Liver (tissue), 9 donors: ENCODE results near the gene EMID1. TPM values are rescaled to one million over a fixed set of nuclear protein-coding genes. Genes with fewer than 3 reads are reported as not detected.
A peak's percentile ranks its signal among the peaks of the same experiment; 100 is the strongest.

Experiments used
- DNase-seq: peaks from one replicate; pipeline ENCODE4 v3.0.0-alpha.2; 2017; ENCODE audit warnings: low spot score
- H3K27ac ChIP-seq, 2 donors: one replicate each; pipeline ENCODE4 v1.7.0; 2013; ENCODE audit warnings: inconsistent platforms in 2 of 2, low read length in 2 of 2, control low read depth in 1 of 2, low read depth in 1 of 2, mild to moderate bottlenecking in 1 of 2
- H3K27me3 ChIP-seq, 4 donors: one replicate each; pipeline versions ENCODE4 v1.6.1 to v1.7.0; 2013; ENCODE audit warnings: low read length in 3 of 4, inconsistent platforms in 1 of 4, mild to moderate bottlenecking in 1 of 4, moderate library complexity in 1 of 4; ENCODE audit not compliant: control insufficient read depth in 4 of 4, insufficient read depth in 4 of 4
- H3K36me3 ChIP-seq, 4 donors: one replicate each; pipeline versions ENCODE4 v1.6.1 to v1.7.0; 2013; ENCODE audit warnings: low read length in 3 of 4, mild to moderate bottlenecking in 3 of 4, low read depth in 1 of 4, moderate library complexity in 1 of 4; ENCODE audit not compliant: control insufficient read depth in 4 of 4, insufficient read depth in 3 of 4
- H3K4me1 ChIP-seq, 4 donors: one replicate each; pipeline versions ENCODE4 v1.6.1 to v1.7.0; 2013; ENCODE audit warnings: low read length in 3 of 4, mild to moderate bottlenecking in 3 of 4, moderate library complexity in 1 of 4; ENCODE audit not compliant: control insufficient read depth in 4 of 4, insufficient read depth in 4 of 4
- H3K4me3 ChIP-seq, 3 donors: one replicate each; pipeline versions ENCODE4 v1.6.1 to v1.7.0; 2013; ENCODE audit warnings: low read length in 3 of 3, control low read depth in 1 of 3, low read depth in 1 of 3, mild to moderate bottlenecking in 1 of 3
- H3K9ac ChIP-seq, 2 donors: one replicate each; pipeline ENCODE4 v1.7.0; 2013; ENCODE audit warnings: low read length in 2 of 2, mild to moderate bottlenecking in 2 of 2, moderate library complexity in 2 of 2, control low read depth in 1 of 2, low read depth in 1 of 2
- H3K9me3 ChIP-seq, 4 donors: one replicate each; pipeline versions ENCODE4 v1.6.1 to v1.7.0; 2013; ENCODE audit warnings: low read length in 3 of 4; ENCODE audit not compliant: control insufficient read depth in 4 of 4
- ATF3 ChIP-seq: IDR thresholded peaks from 2 replicates; pipeline ENCODE4 v1.6.1; 2016; ENCODE audit warnings: antibody characterized with exemption
- EGR1 ChIP-seq, 2 donors: IDR thresholded peaks; 2 replicates each; pipeline ENCODE4 v1.6.1; 2016 to 2018; ENCODE audit warnings: antibody characterized with exemption in 2 of 2, low read depth in 2 of 2
- FOXA1 ChIP-seq: IDR thresholded peaks from 2 replicates; pipeline ENCODE4 v1.6.1; 2016; ENCODE audit warnings: antibody characterized with exemption
- FOXA2 ChIP-seq: IDR thresholded peaks from 2 replicates; pipeline ENCODE4 v1.6.1; 2016; ENCODE audit warnings: antibody characterized with exemption
- GABPA ChIP-seq, 2 donors: IDR thresholded peaks in 1 of 2; conservative IDR thresholded peaks in 1 of 2; 2 replicates each; pipeline ENCODE4 v1.6.1; 2016; ENCODE audit warnings: antibody characterized with exemption in 2 of 2, mild to moderate bottlenecking in 1 of 2, moderate library complexity in 1 of 2
- HNF4A ChIP-seq, 2 donors: conservative IDR thresholded peaks; 2 replicates each; pipeline ENCODE4 v1.6.1; 2016; ENCODE audit warnings: antibody characterized with exemption in 2 of 2, mild to moderate bottlenecking in 2 of 2
- HNF4G ChIP-seq: IDR thresholded peaks from 2 replicates; pipeline ENCODE4 v1.6.1; 2016; ENCODE audit warnings: antibody characterized with exemption
- JUND ChIP-seq, 2 donors: IDR thresholded peaks; 2 replicates each; pipeline ENCODE4 v1.6.1; 2016; ENCODE audit warnings: antibody characterized with exemption in 2 of 2
- MAX ChIP-seq: IDR thresholded peaks from 2 replicates; pipeline ENCODE4 v1.6.1; 2016; ENCODE audit warnings: antibody characterized with exemption
- NR2F2 ChIP-seq: IDR thresholded peaks from 2 replicates; pipeline ENCODE4 v1.6.1; 2016; ENCODE audit warnings: antibody characterized with exemption
- RAD21 ChIP-seq, 2 donors: IDR thresholded peaks; 2 replicates each; pipeline ENCODE4 v1.6.1; 2016; ENCODE audit warnings: antibody characterized with exemption in 2 of 2, mild to moderate bottlenecking in 2 of 2
- REST ChIP-seq: IDR thresholded peaks from 2 replicates; pipeline ENCODE4 v1.6.1; 2016; ENCODE audit warnings: antibody characterized with exemption, mild to moderate bottlenecking
- RXRA ChIP-seq, 2 donors: IDR thresholded peaks; 2 replicates each; pipeline ENCODE4 v1.6.1; 2017 to 2018; ENCODE audit warnings: antibody characterized with exemption in 2 of 2, mild to moderate bottlenecking in 1 of 2
- SP1 ChIP-seq: IDR thresholded peaks from 2 replicates; pipeline ENCODE4 v1.6.1; 2018; ENCODE audit warnings: antibody characterized with exemption, mild to moderate bottlenecking
- TAF1 ChIP-seq: conservative IDR thresholded peaks from 2 replicates; pipeline ENCODE4 v1.6.1; 2016; ENCODE audit warnings: antibody characterized with exemption, mild to moderate bottlenecking
- YY1 ChIP-seq: IDR thresholded peaks from 2 replicates; pipeline ENCODE4 v1.6.1; 2016; ENCODE audit warnings: antibody characterized with exemption, mild to moderate bottlenecking
- ZBTB33 ChIP-seq: IDR thresholded peaks from 2 replicates; pipeline ENCODE4 v1.6.1; 2016; ENCODE audit warnings: antibody characterized with exemption
- WGBS: extraction: QIAGEN DNeasy Blood & Tissue Kit; methylation state at CpG from one replicate; pipeline ENCODE4 v1.1.7; 2013; 5-methylcytosine and 5-hydroxymethylcytosine counted together
- polyA plus RNA-seq, 2 donors: library from polyadenylated mRNA; stranded (reverse) in 1 of 2; unstranded in 1 of 2; fragments of 200-250 nt in 1 of 2; fragments of >200 nt in 1 of 2; fragmentation: Nextera tagmentation in 1 of 2; extraction: Ambion mirVana in 1 of 2; gene quantifications; one replicate each; pipeline versions ENCODE4 v1.2.1 to v1.2.3, GENCODE V29; 2013 to 2015
- total RNA-seq, 2 donors: library from RNA; depleted of rRNA; stranded (reverse); fragments of >200 nt; gene quantifications; one replicate each; pipeline ENCODE4 v1.2.3, GENCODE V29; 2014
- donor health status: healthy.
- donor health status: healthy.
- donor health status: healthy.
- donor health status: healthy.
- donor health status: healthy.

Gene EMID1
- total and polyA plus RNA-seq, 4 donors: 0.89 to 8.9 (median 2.1) TPM

GRCh38 chr22:29307596-29308147 is 102.0 kb downstream of the EMID1 start:
- H3K27me3 ChIP-seq: no peaks in the 10 kb centered on the region
- no peak for DNase-seq
- peaks cover 19 to 55% (median 28%) of the 10 kb centered on the region in 4 donors for H3K4me1 ChIP-seq
- no peaks in the 10 kb centered on the region for H3K9me3 ChIP-seq
- no peaks in the 10 kb centered on the region for H3K36me3 ChIP-seq
- H3K9ac ChIP-seq: peak overlapping the region in 1 of 2 donors; percentile 68
- TF ChIP-seq HNF4A (conservative IDR thresholded peaks at IDR 0.05): no peak
- TF ChIP-seq ATF3: no peak
- no peak for TF ChIP-seq REST
- TF ChIP-seq NR2F2: no peak
- TF ChIP-seq RAD21 (IDR thresholded peaks at IDR 0.05): no peak
- no peak for TF ChIP-seq SP1
- no peak for TF ChIP-seq ZBTB33
- TF ChIP-seq HNF4G: no peak
- TF ChIP-seq EGR1 (IDR thresholded peaks at IDR 0.05; ENCODE audit: low read depth in 2 of 2): no peak
- TF ChIP-seq JUND (IDR thresholded peaks at IDR 0.05): no peak
- no peak for TF ChIP-seq FOXA1
- no peak for TF ChIP-seq YY1
- no peak for TF ChIP-seq FOXA2
- no peak for TF ChIP-seq TAF1
- TF ChIP-seq GABPA (IDR thresholded peaks at IDR 0.05 in 1 of 2, conservative IDR thresholded peaks at IDR 0.05 in 1 of 2): no peak
- no peak for TF ChIP-seq MAX
- no peak for TF ChIP-seq RXRA (IDR thresholded peaks at IDR 0.05)
- H3K27ac ChIP-seq: no peak overlapping the region
- WGBS: 77% methylated on average over 20 of the region's 20 CpGs
- peak overlapping the region; percentile 47 to 89 (median 75) for H3K4me3 ChIP-seq

- no peak for DNase-seq
- Histone ChIP-seq H3K27ac (no peak overlapping the region), H3K9ac (no peak overlapping the region), H3K9me3 (no peaks in the 10 kb centered on the region), H3K27me3 (no peaks in the 10 kb centered on the region), H3K4me3 (peak overlapping the region in 1 of 3 donors; percentile 89), H3K4me1 (peaks cover 14 to 49% (median 24%) of the 10 kb centered on the region in 4 donors), H3K36me3 (no peaks in the 10 kb centered on the region)
- 87% methylated on average over 50 of the region's 50 CpGs for WGBS
- TF ChIP-seq GABPA (IDR thresholded peaks at IDR 0.05 in 1 of 2, conservative IDR thresholded peaks at IDR 0.05 in 1 of 2): no peak
Observed at GRCh38 chr22:29308148-29308790, 102.6 kb downstream of the EMID1 start.
